ENCODE measurements around the gene DNAH14.
"Not testable (repeated sequence)": the region's sequence is repeated elsewhere in the genome, so short reads cannot be mapped to it uniquely, and the experiment has no call there.

The DNAH14 gene

DNA sequence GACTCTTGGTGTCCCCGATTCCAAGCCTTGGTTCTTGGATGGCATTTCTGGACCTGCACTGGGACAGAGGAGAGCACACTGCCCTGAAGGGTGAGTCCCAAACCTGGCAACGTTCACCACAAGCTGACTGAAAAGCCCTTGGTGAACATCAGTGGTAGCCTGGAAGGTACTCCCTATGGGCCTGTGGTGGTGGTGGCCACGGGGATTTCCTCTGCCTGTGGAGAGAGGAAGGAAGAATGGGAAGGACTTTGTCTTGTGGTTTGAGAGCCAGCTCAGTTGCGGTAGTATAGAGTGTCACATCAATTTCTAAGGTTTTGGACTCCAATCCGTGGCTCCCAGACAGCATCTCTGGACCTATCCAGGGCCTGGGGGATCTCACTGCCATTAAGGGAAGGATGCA is 50.7 kb downstream of the DNAH14 start:
- DNase-seq (ENCODE audit: low spot score), result no peak
- Histone ChIP-seq H3K27ac (no peak overlapping the region), H3K4me3 (no peak overlapping the region)
- TF ChIP-seq, protein P1, sequence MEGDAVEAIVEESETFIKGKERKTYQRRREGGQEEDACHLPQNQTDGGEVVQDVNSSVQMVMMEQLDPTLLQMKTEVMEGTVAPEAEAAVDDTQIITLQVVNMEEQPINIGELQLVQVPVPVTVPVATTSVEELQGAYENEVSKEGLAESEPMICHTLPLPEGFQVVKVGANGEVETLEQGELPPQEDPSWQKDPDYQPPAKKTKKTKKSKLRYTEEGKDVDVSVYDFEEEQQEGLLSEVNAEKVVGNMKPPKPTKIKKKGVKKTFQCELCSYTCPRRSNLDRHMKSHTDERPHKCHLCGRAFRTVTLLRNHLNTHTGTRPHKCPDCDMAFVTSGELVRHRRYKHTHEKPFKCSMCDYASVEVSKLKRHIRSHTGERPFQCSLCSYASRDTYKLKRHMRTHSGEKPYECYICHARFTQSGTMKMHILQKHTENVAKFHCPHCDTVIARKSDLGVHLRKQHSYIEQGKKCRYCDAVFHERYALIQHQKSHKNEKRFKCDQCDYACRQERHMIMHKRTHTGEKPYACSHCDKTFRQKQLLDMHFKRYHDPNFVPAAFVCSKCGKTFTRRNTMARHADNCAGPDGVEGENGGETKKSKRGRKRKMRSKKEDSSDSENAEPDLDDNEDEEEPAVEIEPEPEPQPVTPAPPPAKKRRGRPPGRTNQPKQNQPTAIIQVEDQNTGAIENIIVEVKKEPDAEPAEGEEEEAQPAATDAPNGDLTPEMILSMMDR (IDR thresholded peaks at IDR 0.05), result no peak

DNA sequence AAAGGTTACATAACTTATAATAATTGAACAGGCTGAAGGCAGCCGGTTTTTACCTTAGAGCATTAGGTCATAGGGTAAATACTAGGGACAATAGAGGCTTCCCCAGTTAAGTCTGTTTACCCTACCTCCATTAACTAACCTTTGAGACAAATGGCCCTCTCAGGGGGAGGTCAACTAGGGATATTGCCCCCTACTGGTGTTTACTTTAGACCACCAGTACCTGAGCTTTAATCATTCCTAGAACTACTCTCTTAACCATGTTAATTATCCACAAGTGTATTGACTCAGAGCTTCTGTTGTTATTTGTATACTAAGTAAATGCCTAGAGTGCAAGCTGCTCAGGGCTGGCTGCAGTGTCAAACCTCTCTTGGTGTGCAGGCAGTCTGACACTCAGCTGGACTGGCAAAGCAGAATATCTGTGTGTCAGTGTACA is 52.5 kb downstream of the DNAH14 start:
- DNase-seq (ENCODE audit: low spot score); H3K4me3 ChIP-seq; H3K27ac ChIP-seq: not testable (repeated sequence)

DNA sequence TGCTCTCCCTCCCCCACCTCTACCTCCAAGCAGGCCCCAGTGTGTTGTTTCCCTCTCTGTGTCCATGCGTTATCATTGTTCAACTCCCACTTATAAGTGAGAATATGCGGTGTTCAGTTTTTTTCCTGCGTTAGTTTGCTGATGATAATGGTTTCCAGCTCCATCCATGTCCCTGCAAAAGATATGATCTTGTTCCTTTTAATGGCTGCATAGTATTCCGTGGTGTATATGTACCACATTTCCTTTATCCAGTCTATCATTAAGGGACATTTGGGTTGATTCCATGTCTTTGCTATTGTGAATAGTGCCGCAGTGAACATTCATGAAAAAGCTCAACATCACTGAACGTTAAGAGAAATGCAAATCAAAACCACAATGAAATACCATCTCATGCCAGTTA is 58.6 kb downstream of the DNAH14 start:
- Histone ChIP-seq H3K4me3 (no peak overlapping the region), H3K27ac (no peak overlapping the region)
- DNase-seq (ENCODE audit: low spot score), result no peak
- TF ChIP-seq, protein P1 (IDR thresholded peaks at IDR 0.05), result no peak

DNA sequence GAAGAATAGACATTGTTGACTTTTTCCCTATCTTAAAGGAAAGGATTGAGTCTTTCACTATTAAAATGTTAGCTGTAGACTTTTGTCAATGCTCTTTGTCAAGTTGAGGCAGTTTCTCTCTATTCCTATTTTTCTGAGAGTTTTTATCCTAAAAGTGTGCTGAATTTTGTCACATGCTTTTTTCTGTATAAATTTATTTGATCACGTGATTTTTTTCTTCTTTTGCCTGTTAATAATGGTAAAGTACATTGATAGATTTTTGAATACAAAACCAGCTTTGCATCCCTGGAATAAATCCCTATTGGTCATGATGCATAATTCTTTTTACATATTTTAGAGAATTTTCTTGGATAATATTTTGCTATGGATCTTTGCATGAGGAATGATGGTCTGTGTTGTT is 60.1 kb downstream of the DNAH14 start:
- TF ChIP-seq, protein P1 (IDR thresholded peaks at IDR 0.05), result no peak
- DNase-seq (ENCODE audit: low spot score), result no peak
- H3K4me3 ChIP-seq, result no peak overlapping the region
- no peak overlapping the region for H3K27ac ChIP-seq

DNA sequence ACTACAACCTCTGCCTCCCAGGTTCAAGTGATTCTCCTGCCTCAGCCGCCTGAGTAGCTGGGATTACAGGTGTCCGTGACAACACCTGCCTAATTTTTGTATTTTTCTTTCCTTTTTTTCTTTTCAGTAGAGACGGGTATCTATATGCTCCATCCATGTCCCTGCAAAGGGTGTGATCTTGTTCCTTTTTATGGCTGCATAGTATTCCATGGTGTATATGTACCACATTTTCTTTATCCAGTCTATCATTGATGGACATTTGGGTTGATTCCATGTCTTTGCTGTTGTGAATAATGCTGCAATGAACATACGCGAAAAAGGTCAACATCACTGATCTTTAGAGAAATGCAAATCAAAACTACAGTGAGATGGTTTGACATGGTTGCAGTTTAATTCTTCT is 62.1 kb downstream of the DNAH14 start:
- not testable (repeated sequence) for H3K4me3 ChIP-seq; DNase-seq (ENCODE audit: low spot score); H3K27ac ChIP-seq

DNA sequence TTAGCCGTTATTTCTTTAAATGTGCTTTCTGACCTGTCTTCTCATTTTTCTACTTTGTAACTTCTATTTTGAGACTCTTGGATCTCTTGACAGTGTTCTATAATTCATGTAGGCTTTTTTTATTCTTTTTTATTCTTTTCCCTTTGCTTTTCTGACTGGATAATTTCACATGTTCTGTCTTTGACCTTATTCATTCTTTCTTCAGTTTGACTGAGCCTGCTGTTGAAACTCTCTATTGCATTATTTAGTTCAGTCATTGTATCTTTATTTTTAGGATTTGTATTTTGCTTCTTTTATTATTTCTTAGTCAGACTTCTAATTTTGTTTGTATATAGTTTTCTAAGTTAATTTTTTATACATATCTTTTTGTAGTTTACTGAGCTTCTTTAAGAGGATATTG is 66.1 kb downstream of the DNAH14 start:
- no peak overlapping the region for H3K27ac ChIP-seq
- H3K4me3 ChIP-seq, result no peak overlapping the region
- no peak for DNase-seq (ENCODE audit: low spot score)
- TF ChIP-seq, protein P1 (IDR thresholded peaks at IDR 0.05), result no peak

DNA sequence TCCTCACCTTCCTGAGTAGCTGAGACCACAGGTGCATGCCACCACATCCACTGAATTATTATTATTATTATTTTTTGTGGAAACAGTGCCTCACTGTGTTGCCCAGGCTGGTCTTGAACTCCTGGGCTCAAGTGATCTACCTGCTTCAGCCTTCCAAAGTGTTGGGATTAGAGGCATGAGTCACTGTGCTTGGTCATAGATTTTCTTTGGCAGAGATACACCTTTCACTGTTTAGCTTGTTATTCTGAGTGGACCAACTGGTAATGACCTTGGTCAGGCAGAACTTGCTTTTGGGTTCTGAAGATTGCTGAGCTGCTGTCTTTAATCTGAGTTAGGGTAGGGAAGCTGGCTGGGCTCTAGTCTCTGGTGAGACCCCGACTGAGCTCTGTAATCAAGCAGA is 66.8 kb downstream of the DNAH14 start:
- no peak overlapping the region for H3K4me3 ChIP-seq
- TF ChIP-seq, protein P1 (IDR thresholded peaks at IDR 0.05), result no peak
- no peak for DNase-seq (ENCODE audit: low spot score)
- no peak overlapping the region for H3K27ac ChIP-seq

DNA sequence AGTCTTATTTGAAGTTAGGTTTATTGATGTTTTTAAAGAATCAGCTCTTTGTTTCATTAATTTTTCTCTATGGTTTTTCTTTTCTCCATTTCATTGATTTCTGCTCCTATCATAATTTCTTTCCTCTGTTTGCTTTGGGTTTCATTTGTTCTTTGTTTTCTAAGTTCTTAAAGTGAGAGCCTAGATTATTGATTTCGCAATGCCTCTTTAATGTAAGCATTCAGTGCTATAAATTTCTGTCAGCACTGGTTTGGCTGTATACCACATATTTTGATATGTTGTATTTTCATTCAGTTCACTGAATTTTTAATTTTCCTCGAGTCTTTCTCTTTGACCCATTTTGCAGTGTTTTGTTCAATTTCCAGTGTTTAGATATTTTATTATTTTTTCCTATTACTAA is 68.7 kb downstream of the DNAH14 start:
- Histone ChIP-seq H3K27ac (no peak overlapping the region), H3K4me3 (no peak overlapping the region)
- TF ChIP-seq, protein P1 (IDR thresholded peaks at IDR 0.05), result no peak
- no peak for DNase-seq (ENCODE audit: low spot score)
